Adipocyte (in vitro differentiated cells): ENCODE measurements around the gene RABGAP1L.

Source experiments
- DNase-seq: peaks from one replicate; pipeline ENCODE4 v3.0.0-alpha.2; 2015; ENCODE audit warnings: low read depth
- H3K27me3 ChIP-seq: replicated peaks from 2 replicates; pipeline ENCODE4 v1.7.0; 2013; ENCODE audit warnings: mild to moderate bottlenecking, low read length, moderate library complexity; ENCODE audit not compliant: control insufficient read depth, insufficient read depth
- H3K36me3 ChIP-seq: 2 replicates; pipeline ENCODE4 v1.7.0; 2013; ENCODE audit warnings: low read length, mild to moderate bottlenecking, moderate library complexity; ENCODE audit not compliant: control insufficient read depth, insufficient read depth, severe bottlenecking
- H3K4me1 ChIP-seq: 2 replicates; pipeline ENCODE4 v1.7.0; 2013; ENCODE audit warnings: mild to moderate bottlenecking, low read length, moderate library complexity; ENCODE audit not compliant: control insufficient read depth, insufficient read depth
- H3K4me3 ChIP-seq: 2 replicates; pipeline ENCODE4 v1.7.0; 2013; ENCODE audit warnings: mild to moderate bottlenecking, low read length, moderate library complexity
- H3K9ac ChIP-seq: 2 replicates; pipeline ENCODE4 v1.7.0; 2013; ENCODE audit warnings: mild to moderate bottlenecking, low read length, moderate library complexity
- H3K9me3 ChIP-seq: 2 replicates; pipeline ENCODE4 v1.7.0; 2013; ENCODE audit warnings: mild to moderate bottlenecking, low read length, moderate library complexity; ENCODE audit not compliant: control insufficient read depth

Gene RABGAP1L

DNA sequence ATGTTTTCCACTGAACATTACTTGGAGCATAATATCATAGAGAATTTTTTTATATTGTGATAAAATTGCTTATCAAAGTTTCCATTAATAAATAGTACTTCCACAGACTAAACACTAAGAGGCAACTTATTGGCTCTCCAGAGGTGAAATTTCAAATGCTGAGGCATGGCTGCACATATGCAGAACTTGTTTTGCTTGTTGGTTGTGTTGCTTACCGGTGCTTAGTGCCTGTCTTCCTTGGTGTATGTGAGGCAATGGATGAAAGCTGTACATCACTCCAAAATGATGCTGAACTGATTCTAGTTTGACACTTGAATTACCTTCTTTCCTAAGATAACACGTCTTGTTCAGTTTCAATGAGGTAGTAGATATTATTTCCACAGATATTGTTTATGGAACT, 258.6 kb downstream of the RABGAP1L start:
- no peaks in the 10 kb centered on the region for H3K27me3 ChIP-seq
- H3K9me3 ChIP-seq = no peaks in the 10 kb centered on the region
- no peak overlapping the region for H3K9ac ChIP-seq
- H3K4me3 ChIP-seq = no peak overlapping the region
- no peak for DNase-seq
- no peaks in the 10 kb centered on the region for H3K4me1 ChIP-seq
- no peaks in the 10 kb centered on the region for H3K36me3 ChIP-seq

DNA sequence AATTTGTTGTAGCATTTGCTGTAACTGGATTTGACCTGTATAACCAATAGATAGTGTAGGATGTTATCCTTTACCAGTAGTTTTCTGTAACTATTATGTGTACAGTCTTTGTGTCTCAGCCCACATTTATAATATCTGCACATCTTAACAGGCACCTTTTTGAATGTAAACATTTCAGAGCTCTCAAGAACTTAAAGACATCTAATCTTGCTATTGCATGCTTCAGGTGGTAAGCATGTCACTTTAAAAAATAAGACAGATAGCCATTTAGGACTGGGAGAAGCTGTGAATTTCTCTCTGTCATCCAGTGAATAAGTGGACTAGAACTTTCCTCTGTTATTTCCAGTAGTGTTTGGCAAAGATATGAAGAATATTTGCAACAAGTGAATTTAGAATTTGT, 265.8 kb downstream of the RABGAP1L start:
- H3K9ac ChIP-seq = no peak overlapping the region

DNA sequence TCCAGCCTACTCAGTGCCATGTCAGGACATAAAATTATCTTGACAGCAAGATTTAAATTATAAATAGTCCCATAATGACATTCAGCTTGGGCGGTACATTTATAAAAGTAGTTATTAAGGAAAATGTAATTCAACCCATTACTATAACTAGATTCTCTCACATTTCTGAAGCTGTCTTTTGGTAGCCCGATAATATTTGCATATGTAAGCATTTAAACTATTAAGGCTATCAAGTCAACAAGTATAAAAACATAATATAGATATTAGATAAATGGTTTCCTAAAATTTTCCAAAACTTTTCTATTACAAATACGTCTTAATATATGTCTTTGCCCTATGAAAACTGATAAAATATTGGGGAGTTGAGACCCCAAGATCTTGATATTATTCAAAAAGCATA, 266.8 kb downstream of the RABGAP1L start:
- H3K4me1 ChIP-seq = no peaks in the 10 kb centered on the region
- H3K36me3 ChIP-seq = no peaks in the 10 kb centered on the region
- no peak for DNase-seq
- no peak overlapping the region for H3K4me3 ChIP-seq
- H3K9ac ChIP-seq = no peak overlapping the region
- H3K9me3 ChIP-seq = no peaks in the 10 kb centered on the region
- no peaks in the 10 kb centered on the region for H3K27me3 ChIP-seq

More for the DNA sequence above, 265.8 kb downstream of the RABGAP1L start:
- Histone ChIP-seq H3K36me3 (no peaks in the 10 kb centered on the region), H3K27me3 (no peaks in the 10 kb centered on the region), H3K4me3 (no peak overlapping the region), H3K4me1 (no peaks in the 10 kb centered on the region), H3K9me3 (no peaks in the 10 kb centered on the region)
- DNase-seq = no peak

DNA sequence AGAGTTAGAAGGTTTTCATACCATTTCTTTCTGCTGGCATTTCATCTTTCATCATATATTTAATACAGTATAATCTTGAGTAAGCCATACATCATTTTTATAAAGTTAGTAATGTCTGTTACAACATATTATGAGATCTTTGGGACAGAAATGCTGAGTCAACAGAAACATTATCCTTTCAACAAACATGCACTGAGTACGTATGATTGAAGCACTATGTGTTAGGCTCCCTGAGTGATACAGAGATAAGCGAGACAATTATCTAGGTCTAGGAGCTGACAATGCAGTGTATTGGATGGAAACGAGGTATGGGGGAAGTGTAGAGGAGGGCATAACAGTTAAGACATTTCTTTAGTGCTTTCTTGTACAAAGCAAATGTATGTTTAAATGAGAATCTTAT, 268.7 kb downstream of the RABGAP1L start:
- H3K36me3 ChIP-seq = no peaks in the 10 kb centered on the region
- no peaks in the 10 kb centered on the region for H3K27me3 ChIP-seq
- no peaks in the 10 kb centered on the region for H3K9me3 ChIP-seq
- no peaks in the 10 kb centered on the region for H3K4me1 ChIP-seq
- H3K4me3 ChIP-seq = no peak overlapping the region
- no peak overlapping the region for H3K9ac ChIP-seq
- DNase-seq = peak; percentile 60

DNA sequence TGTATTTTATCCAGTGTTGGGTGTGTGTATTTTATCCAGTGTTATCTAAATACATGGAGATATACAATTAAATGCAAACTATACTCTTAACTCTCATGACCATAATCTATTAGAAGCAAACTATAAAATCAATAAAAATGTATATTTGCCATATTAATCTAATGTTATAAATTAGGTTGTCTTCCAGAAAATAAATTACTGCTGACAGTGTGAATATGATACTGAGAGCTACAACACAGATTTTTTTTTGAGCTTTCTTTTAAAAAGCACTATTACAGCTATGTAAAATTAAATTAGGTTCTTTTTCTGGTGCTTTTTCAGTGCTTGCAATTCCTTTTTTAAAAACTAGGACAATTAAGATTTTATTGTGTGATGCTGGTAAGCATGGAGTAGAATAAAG, 269.4 kb downstream of the RABGAP1L start:
- no peaks in the 10 kb centered on the region for H3K27me3 ChIP-seq
- H3K9me3 ChIP-seq = no peaks in the 10 kb centered on the region
- no peak for DNase-seq
- H3K4me3 ChIP-seq = no peak overlapping the region
- no peaks in the 10 kb centered on the region for H3K36me3 ChIP-seq
- no peak overlapping the region for H3K9ac ChIP-seq
- H3K4me1 ChIP-seq = no peaks in the 10 kb centered on the region

DNA sequence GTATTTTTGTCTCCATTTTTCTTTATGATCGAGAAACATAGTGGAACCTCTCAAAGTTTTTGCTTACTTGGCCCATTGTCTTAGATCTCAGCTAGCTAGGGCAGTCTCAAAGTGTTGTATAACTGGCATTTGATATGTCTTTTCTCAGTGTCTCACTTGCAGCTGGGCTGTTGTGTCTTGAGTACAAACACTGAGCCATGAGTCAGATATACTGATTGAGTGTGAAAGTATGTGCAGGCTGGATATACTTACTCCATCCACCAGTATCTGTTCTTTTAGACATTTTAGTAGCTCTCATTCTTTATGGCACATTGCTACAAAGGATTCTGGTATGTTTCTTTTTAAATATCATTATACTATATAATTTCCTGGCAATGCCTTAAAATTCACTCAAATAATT, 274.1 kb downstream of the RABGAP1L start:
- Histone ChIP-seq H3K27me3 (no peaks in the 10 kb centered on the region), H3K9ac (no peak overlapping the region), H3K36me3 (no peaks in the 10 kb centered on the region), H3K9me3 (no peaks in the 10 kb centered on the region), H3K4me3 (no peak overlapping the region), H3K4me1 (no peaks in the 10 kb centered on the region)
- DNase-seq = peak; percentile 51

DNA sequence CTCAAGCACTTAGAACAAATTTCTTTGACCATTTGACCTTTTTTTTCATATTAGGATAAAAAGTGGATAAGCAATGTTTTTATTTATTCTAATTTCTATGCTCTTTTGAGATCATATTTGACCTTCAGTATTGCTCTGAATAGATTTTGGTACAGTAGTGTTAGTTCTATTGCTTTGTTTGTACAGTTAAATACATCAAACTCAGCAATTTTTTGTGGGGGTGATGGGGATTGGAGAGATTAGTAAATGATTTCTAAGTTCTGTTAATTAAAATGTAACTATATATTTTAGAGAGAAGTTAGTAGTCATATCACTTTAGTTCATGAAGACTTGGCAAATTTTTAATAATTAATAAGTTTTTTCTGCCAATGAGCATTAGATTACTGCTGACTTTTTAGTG, 286.0 kb downstream of the RABGAP1L start:
- no peak for DNase-seq
- Histone ChIP-seq H3K36me3 (no peaks in the 10 kb centered on the region), H3K4me3 (no peak overlapping the region), H3K9me3 (no peaks in the 10 kb centered on the region), H3K9ac (no peak overlapping the region), H3K4me1 (peaks cover 4% of the 10 kb centered on the region), H3K27me3 (no peaks in the 10 kb centered on the region)

DNA sequence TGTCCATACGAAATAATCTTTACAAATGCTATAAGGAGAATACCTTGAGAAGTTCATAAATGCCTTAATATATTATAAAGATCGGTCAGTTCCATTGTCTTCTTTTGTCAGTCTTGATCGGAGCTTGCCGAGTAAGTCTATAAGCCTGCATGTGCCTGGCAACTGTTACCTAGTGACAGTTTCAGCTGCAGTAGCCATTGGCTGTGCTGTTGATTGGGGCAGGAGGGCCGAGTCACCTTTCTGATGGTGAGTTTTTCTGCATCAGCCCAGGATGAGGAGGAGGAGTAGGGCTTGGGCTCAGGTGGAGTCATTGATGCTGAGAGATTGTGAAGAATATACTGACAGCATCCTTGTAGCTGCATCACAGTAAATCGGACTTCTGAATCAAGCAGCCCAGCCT, 286.5 kb downstream of the RABGAP1L start:
- Histone ChIP-seq H3K4me1 (peaks cover 4% of the 10 kb centered on the region), H3K9me3 (no peaks in the 10 kb centered on the region), H3K36me3 (no peaks in the 10 kb centered on the region), H3K9ac (no peak overlapping the region), H3K4me3 (no peak overlapping the region), H3K27me3 (no peaks in the 10 kb centered on the region)
- no peak for DNase-seq

DNA sequence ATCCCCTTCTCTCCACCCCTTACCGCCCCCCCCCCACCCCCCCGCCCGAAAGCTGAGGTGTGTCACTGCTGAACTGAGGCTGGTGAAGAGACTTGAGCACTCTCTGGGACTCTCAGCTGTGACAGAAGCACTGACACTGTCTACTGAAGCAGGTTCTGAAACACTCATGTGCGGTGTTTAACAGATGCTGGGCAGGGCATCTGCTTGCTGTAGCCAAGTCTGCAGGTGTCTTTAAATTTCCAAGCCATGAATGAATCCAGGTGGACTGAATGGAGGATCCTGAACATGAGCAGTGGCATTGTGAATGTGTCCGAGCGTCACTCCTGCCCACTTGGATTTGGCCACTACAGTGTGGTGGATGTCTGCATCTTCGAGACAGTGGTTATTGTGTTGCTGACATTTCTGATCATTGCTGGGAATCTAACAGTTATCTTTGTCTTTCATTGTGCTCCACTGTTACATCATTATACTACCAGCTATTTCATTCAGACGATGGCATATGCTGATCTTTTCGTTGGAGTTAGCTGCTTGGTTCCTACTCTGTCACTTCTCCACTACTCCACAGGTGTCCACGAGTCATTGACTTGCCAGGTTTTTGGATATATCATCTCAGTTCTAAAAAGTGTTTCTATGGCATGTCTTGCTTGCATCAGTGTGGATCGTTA, 288.7 kb downstream of the RABGAP1L start, which contains the start of gene GPR52:
TSS of gene GPR52 (plus strand) at position 99 of the 665 bp plus-strand sequence. CDS start at position 247, 148 bp downstream.
- Histone ChIP-seq H3K36me3 (no peaks in the 10 kb centered on the region), H3K9me3 (no peaks in the 10 kb centered on the region), H3K4me3 (no peak within 1 kb of the TSS), H3K4me1 (peaks cover 4% of the 10 kb centered on the region), H3K27me3 (no peaks in the 10 kb centered on the region), H3K9ac (no peak within 1 kb of the TSS)
- DNase-seq = no peak

DNA sequence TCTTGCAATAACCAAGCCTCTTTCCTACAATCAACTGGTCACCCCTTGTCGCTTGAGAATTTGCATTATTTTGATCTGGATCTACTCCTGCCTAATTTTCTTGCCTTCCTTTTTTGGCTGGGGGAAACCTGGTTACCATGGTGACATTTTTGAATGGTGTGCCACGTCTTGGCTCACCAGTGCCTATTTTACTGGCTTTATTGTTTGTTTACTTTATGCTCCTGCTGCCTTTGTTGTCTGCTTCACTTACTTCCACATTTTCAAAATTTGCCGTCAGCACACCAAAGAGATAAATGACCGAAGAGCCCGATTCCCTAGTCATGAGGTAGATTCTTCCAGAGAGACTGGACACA, 289.2 kb downstream of the RABGAP1L start:
- H3K27me3 ChIP-seq = no peaks in the 10 kb centered on the region
- H3K9ac ChIP-seq = no peak overlapping the region
- no peak overlapping the region for H3K4me3 ChIP-seq
- no peaks in the 10 kb centered on the region for H3K36me3 ChIP-seq
- DNase-seq = no peak
- no peaks in the 10 kb centered on the region for H3K9me3 ChIP-seq
- peaks cover 4% of the 10 kb centered on the region for H3K4me1 ChIP-seq

DNA sequence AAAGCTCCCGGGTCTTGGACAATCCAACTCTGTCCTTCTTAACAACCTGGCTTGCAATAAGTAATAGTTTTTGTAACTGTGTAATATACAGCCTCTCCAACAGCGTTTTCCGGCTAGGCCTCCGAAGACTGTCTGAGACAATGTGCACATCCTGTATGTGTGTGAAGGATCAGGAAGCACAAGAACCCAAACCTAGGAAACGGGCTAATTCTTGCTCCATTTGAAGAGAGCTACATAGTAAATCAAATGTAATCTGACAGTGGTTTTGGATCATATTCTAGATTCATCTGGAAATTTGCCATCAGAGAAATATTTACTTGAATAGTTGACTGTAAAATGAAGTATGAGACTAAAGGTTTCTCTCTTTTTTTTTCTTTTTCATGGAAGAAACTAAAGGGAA, 289.7 kb downstream of the RABGAP1L start:
- Histone ChIP-seq H3K9me3 (no peaks in the 10 kb centered on the region), H3K9ac (no peak overlapping the region), H3K4me1 (peaks cover 4% of the 10 kb centered on the region), H3K4me3 (no peak overlapping the region), H3K27me3 (no peaks in the 10 kb centered on the region), H3K36me3 (no peaks in the 10 kb centered on the region)
- peak; percentile 7 for DNase-seq

DNA sequence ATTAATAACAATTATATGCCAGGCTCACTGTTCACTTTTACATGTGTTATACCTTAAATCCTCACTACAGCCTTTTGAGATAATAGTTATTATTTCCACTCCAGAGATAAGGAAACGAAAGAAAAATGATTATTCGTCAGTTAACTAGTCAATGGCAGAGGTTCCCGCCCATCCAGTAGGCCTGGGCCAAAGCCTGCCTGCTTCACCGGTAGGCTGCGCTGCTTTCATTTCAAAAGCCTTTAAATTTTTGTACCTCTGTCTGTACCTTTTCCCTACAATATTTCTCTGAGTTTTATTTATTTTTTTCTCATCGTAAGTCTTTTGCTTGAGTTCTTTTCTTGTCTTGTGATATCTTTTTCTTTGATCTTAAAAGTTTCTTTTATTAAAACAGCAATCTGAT, 292.1 kb downstream of the RABGAP1L start:
- Histone ChIP-seq H3K9me3 (no peaks in the 10 kb centered on the region), H3K27me3 (no peaks in the 10 kb centered on the region), H3K4me3 (no peak overlapping the region), H3K9ac (no peak overlapping the region), H3K4me1 (peaks cover 4% of the 10 kb centered on the region), H3K36me3 (no peaks in the 10 kb centered on the region)
- no peak for DNase-seq
